GM19468 (cell line): ENCODE measurements around the gene ZDHHC18.
A peak's percentile ranks its signal among the peaks of the same experiment; 100 is the strongest.

Experiments
- ATAC-seq: cut with Tn5 transposase; IDR thresholded peaks from one replicate; pipeline ENCODE4 v1.9.1; 2021; ENCODE audit warnings: mild to moderate bottlenecking, moderate library complexity, moderate number of reproducible peaks; ENCODE audit not compliant: unreplicated experiment; ENCODE audit errors: extremely low read depth

The ZDHHC18 gene

GRCh38 chr1:26826261-26827105 is at the start of gene ZDHHC18:
Gene ZDHHC18, plus strand, starts transcription at chr1:26826688. Its CDS starts 117 bp downstream, at chr1:26826805.
- peak; percentile 26 for ATAC-seq

GRCh38 chr1:26779098-26779668 is 47.3 kb upstream of the ZDHHC18 start:
- ATAC-seq: no peak

- no peak for ATAC-seq
These were observed 46.0 kb upstream of the ZDHHC18 start for GRCh38 chr1:26780344-26780957.

DNA sequence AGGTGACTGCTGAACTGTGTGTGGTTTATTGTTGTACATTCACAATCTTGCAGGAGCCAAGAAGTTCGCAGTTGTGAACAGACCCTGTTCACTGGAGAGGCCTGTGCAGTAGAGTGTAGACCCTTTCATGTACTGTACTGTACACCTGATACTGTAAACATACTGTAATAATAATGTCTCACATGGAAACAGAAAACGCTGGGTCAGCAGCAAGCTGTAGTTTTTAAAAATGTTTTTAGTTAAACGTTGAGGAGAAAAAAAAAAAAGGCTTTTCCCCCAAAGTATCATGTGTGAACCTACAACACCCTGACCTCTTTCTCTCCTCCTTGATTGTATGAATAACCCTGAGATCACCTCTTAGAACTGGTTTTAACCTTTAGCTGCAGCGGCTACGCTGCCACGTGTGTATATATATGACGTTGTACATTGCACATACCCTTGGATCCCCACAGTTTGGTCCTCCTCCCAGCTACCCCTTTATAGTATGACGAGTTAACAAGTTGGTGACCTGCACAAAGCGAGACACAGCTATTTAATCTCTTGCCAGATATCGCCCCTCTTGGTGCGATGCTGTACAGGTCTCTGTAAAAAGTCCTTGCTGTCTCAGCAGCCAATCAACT is 45.2 kb upstream of the ZDHHC18 start:
- ATAC-seq: no peak

- ATAC-seq: no peak
These were observed 43.8 kb upstream of the ZDHHC18 start for GRCh38 chr1:26782521-26783212.

- no peak for ATAC-seq
These were observed 42.9 kb upstream of the ZDHHC18 start for GRCh38 chr1:26783646-26784022.

- no peak for ATAC-seq
These were observed 42.2 kb upstream of the ZDHHC18 start for GRCh38 chr1:26784023-26784871.

DNA sequence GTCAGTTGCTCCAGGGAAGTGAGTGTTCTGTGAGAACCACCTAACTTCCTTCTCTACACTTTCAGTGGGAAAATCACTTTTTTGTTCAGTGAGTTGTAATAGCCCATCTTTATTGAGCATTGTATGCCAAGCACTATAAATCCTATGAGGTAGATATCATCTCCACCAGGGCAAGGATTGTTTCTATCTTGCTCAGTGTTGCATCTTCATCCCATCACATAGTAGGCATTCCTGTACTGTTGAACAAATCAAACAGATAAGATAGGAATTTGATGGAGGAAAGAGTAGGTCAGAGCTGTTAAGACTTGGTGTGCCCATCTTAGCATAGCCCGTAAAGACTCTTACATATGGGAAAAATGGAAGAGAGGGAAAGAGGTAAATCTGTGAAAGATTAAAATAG is 41.6 kb upstream of the ZDHHC18 start:
- no peak for ATAC-seq

GRCh38 chr1:26785611-26786436 is 40.7 kb upstream of the ZDHHC18 start:
- no peak for ATAC-seq

DNA sequence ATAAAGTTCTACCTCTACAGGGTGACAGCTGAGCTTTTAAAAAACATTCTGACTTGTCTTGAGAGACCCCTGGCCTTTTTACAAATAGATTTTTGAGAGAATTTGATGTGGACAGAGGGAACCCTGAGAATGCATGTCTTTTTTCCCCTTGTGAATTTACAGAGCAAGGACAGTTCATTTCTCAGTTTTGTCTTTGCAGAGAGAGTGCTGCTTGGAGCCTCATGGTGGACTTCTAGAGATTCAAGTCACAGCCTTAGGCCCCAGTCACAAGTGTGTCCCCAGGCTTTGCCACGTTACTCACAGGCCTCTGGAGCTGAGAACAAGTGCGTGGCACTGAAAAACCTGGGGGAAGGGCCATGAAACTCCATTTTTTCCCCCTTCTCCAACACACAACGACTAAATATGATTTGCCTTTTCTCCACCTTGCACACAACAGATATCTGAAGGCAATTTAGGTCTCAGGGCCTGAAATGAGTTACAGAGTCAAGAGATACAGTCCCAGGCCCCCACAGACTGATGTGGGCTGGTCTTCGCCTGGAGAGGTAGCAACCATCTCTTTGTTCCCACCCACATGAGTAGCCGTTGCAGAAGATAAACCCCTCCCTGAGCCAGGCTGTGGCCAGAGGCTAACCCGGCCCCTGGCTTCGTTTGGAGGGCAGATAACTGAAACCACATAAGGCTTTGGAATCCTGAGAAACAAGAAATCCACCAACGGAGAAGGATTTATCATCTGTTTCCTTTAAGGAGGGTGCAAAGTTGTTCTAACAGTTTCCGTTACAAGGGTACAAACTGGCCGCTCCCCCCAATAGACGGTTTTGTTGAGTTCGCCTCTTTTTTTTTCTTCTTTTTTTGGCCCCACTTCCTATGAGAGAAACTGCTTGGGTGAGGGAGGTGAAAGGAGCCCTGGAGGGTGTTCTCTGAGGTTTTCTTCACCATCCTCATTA is 39.8 kb upstream of the ZDHHC18 start:
- ATAC-seq: no peak

DNA sequence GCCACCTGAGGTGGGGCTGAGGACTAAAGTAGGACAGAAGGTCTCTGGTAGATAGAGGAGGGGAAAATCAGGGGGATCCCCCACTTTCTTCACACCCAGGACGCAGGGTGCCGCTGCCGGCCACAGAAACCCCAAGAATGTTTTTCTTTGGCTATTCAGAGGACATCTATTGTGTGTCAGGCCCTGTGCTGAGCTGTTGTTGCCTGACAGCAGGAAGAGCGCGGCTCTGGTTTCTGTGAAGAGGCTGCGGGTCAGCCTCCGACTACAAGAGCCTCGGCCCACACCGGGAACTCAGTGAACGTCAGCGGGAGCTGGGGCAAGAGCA is 39.1 kb upstream of the ZDHHC18 start:
- ATAC-seq: peak; percentile 20

DNA sequence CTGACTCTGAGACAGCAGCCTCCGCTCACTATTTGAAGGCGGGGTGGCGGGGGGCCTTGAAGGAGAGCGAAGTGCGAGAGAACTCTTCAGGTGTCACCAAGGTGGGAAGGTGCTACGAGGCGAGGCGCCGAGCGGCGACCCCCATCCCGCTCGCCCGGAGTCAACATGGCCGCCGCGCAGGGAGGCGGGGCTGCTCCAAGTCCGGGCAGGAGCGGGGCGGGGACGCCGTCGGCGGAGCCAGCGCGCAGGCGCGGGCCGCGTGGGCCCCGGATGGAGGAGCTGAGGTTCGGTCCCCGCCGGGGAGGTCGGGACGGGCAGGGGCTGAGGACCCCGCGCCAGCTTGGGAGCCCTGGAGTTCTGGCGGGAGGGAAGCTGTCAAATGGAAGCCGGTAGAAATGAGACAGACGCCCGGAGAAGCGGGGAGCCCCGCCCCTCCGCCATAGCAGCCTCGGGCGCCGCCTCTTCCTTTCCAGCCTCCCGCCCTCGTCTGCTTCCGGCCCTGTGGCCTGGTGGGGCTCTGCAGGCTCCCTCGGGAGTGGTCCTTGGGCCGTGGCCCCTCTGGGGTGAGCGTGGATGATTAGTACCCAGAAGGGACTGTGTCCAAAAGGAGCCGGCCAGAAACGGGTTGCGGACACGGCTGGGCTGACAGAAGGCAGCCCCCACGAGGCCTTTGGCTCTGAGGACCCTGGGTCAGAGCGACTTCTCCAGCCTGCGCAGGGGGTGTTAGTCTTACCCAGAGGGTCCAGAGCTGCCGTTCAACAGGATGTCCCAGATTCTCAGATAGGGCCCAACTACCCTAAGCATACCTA is 38.6 kb upstream of the ZDHHC18 start, which contains the start of gene PIGV:
Gene PIGV, plus strand, starts transcription at position 245 of the 809 bp plus-strand sequence. CDS start 2,866 bp downstream, outside the sequence.
- peak; percentile 38 for ATAC-seq

- no peak for ATAC-seq
These were observed 38.0 kb upstream of the ZDHHC18 start for GRCh38 chr1:26788515-26788785.

DNA sequence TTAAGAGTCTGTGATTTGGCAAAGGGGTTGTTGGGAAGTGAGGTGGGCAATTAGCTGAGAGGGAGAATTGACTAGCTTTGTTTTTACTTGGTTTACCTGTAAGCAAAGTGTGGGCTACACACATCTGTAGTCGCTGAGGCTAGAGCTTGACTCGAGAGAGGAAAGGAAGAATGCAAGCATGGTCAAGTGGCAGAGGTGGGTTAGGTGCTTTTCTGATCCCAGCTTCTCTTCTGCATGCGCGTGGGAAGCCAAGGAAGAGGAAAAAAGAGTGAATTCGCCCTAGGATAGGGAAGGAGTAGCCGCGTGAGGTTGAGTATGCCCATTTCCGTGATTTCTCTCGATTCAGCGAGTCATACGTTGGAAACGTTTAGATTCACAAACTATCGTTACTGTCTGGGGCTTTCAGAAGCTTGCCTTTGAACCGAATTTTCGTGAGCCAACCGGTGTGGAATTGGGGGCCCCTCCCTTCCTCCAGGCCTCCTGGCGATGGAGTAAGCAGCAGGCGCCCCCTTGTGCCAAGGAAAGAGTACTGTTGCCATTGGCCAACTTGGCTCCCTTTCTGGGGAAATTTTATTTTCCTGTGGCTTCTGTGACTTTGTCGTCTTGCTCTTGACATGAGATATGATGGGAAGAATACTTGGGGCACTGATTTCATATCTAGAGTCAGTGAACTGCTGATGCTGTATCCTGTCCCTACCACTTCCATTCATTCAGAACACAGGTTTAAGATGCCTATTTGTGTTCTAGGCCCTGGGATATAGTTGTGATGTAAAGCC is 37.5 kb upstream of the ZDHHC18 start:
- ATAC-seq: no peak

GRCh38 chr1:26789612-26789865 is 36.9 kb upstream of the ZDHHC18 start:
- no peak for ATAC-seq

DNA sequence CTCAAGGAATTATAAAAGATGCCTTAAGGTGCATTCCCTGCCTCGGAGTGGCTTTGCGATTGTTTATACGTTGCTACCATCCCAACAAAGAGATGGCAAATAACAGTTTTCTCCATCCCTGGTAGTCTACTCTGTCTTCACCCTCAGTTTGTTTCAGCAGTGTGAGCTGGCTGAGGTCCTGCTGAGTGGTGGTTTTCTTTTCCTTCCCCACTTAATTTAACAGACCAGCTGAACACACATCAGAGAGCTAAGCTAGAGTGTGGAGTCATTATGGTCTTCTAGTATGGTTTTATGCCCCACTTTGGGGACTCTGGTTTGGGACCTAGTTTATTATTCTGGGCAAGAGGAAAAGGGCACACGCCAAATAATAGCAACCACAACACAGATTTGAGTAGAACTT is 36.6 kb upstream of the ZDHHC18 start:
- no peak for ATAC-seq

- ATAC-seq: no peak
These were observed 35.9 kb upstream of the ZDHHC18 start for GRCh38 chr1:26790551-26790953.
